Neural crest cell (in vitro differentiated cells): ENCODE measurements around the gene PNPLA5. TPM values are rescaled to one million over a fixed set of nuclear protein-coding genes. Genes with fewer than 3 reads are reported as not detected.
A peak's percentile ranks its signal among the peaks of the same experiment; 100 is the strongest.

Source experiments
- DNase-seq: peaks from one replicate; pipeline ENCODE4 v3.0.0; 2021; ENCODE audit warnings: low read depth, mixed read lengths, low spot score
- H3K27ac Mint-ChIP-seq: one replicate; pipeline ENCODE4 v1.8.0; 2021; ENCODE audit warnings: mild to moderate bottlenecking, mixed read lengths; ENCODE audit not compliant: unreplicated experiment
- H3K27me3 Mint-ChIP-seq: 2 replicates; pipeline ENCODE4 v1.8.0; 2021; ENCODE audit warnings: low read depth, mild to moderate bottlenecking, mixed read lengths
- H3K36me3 Mint-ChIP-seq: 2 replicates; pipeline ENCODE4 v1.8.0; 2021; ENCODE audit warnings: low read depth, mild to moderate bottlenecking, mixed read lengths
- H3K4me1 Mint-ChIP-seq: 2 replicates; pipeline ENCODE4 v1.8.0; 2021; ENCODE audit warnings: mixed read lengths
- H3K4me3 Mint-ChIP-seq: one replicate; pipeline ENCODE4 v1.8.0; 2021; ENCODE audit warnings: mild to moderate bottlenecking, mixed read lengths
- H3K9me3 Mint-ChIP-seq: 2 replicates; pipeline ENCODE4 v1.8.0; 2021; ENCODE audit warnings: mixed read lengths
- CTCF ChIP-seq: fragments of 200-600 bp; sonication (generic); conservative IDR thresholded peaks from 2 replicates; pipeline ENCODE4 v1.5.0; 2021; ENCODE audit warnings: antibody characterized with exemption, mild to moderate bottlenecking
- total RNA-seq: library from RNA; stranded (reverse); gene quantifications from 2 replicates; pipeline ENCODE4 v1.2.1, GENCODE V29; 2021

Gene PNPLA5
- total RNA-seq, 1 donor from 2014 or later: not detected

- no peak overlapping the region for H3K27ac Mint-ChIP-seq
Measured at GRCh38 chr22:43883719-43884415, 7.9 kb downstream of the PNPLA5 start.

GRCh38 chr22:43883012-43883661 is 8.7 kb downstream of the PNPLA5 start:
- peaks cover 5% of the 10 kb centered on the region for H3K4me1 Mint-ChIP-seq
- peak; percentile 65 for DNase-seq
- no peaks in the 10 kb centered on the region for H3K36me3 Mint-ChIP-seq
- peaks cover 33% of the 10 kb centered on the region for H3K27me3 Mint-ChIP-seq
- peak; percentile 74 for TF ChIP-seq CTCF
- H3K27ac Mint-ChIP-seq: no peak overlapping the region
- H3K9me3 Mint-ChIP-seq: no peaks in the 10 kb centered on the region
- H3K4me3 Mint-ChIP-seq: no peak overlapping the region

More at GRCh38 chr22:43883719-43884415, 7.9 kb downstream of the PNPLA5 start:
- DNase-seq: no peak
- Mint-ChIP-seq H3K36me3 (no peaks in the 10 kb centered on the region), H3K4me3 (no peak overlapping the region), H3K27me3 (peaks cover 36% of the 10 kb centered on the region), H3K9me3 (no peaks in the 10 kb centered on the region), H3K4me1 (no peaks in the 10 kb centered on the region)
- no peak for TF ChIP-seq CTCF

DNA sequence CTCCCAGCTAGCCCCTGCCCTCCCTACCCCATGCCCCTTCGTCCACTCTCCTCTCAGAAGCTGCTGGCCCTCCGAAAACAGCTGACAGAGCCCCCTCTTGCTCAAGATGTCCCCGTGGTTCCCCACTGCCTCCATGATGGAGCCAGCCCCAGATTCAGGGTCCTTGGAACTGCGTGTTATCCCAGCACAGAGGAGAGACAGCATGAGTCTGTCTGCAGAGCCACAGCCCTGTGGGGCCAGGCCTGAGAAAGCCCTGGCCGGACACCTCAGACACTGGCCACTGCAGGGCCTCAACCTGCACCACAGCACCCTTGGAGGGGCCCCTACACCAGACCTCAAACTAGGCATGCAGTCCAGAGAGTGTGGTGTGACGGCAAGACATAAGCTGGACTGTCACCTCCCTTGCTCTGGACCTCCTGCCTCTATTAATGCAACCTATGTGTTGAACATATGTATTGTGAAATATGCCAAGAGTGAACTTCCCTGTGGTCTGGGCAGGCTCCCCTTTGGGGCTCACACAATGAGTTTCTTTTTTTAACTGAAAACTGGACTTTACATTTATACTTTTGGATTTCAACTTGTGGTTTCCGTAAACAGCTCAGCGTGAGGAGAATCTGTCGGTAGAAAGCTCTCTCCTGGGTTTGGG is 9.6 kb downstream of the PNPLA5 start:
- DNase-seq: no peak
- TF ChIP-seq CTCF: no peak
- Mint-ChIP-seq H3K36me3 (no peaks in the 10 kb centered on the region), H3K27ac (no peak overlapping the region), H3K4me1 (peaks cover 6% of the 10 kb centered on the region), H3K9me3 (no peaks in the 10 kb centered on the region), H3K4me3 (no peak overlapping the region), H3K27me3 (peaks cover 31% of the 10 kb centered on the region)

DNA sequence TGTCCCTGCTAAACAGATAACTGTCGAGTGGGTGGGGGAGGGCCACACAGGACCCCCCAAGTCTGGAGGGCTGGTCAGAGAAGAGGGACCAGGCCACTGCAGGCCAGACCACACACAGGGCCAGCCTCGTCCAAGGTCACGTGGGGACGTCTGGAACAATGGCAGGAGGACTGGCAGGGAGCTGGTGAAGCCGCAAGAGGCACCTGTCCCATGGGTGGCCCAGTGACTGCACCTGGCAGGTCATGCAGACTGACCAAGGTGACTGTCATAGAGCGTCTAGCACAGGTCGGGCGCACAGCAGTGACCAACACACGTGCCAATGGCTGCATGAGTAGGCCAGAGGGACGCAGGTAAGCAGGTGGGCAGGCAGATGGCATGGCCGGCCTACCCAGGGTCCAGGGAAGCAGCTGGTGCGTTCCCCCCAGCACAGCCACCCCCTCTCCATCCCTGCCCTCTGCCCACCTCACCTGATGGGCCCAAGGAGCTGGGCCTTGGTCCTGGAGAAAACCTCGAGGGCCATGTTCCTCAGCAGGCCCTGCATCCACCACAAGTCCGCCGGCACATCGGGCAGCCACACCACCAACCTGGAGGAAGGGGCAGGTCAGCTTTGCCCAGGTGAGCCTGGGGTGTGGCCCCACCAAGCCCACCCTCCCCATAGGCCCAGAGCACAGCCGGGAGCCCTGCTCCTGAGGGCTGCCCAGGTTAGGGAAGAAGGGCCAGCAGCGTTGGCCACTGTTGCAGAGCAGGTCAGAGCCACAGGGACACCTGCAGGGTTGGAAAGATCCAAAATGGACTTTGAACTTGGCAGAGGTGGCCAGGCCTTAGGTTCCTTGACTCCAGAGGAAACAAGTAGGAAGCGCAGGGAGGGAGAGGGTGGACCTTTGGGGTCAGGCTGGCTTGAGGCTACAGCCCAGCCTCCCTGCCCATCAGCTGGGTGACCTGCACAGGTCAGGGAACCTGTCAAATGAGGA is 10.4 kb downstream of the PNPLA5 start:
- DNase-seq: no peak
- no peak for TF ChIP-seq CTCF
- H3K36me3 Mint-ChIP-seq: no peaks in the 10 kb centered on the region
- peaks cover 25% of the 10 kb centered on the region for H3K27me3 Mint-ChIP-seq
- H3K4me1 Mint-ChIP-seq: peaks cover 6% of the 10 kb centered on the region
- H3K27ac Mint-ChIP-seq: no peak overlapping the region
- no peaks in the 10 kb centered on the region for H3K9me3 Mint-ChIP-seq
- H3K4me3 Mint-ChIP-seq: no peak overlapping the region

DNA sequence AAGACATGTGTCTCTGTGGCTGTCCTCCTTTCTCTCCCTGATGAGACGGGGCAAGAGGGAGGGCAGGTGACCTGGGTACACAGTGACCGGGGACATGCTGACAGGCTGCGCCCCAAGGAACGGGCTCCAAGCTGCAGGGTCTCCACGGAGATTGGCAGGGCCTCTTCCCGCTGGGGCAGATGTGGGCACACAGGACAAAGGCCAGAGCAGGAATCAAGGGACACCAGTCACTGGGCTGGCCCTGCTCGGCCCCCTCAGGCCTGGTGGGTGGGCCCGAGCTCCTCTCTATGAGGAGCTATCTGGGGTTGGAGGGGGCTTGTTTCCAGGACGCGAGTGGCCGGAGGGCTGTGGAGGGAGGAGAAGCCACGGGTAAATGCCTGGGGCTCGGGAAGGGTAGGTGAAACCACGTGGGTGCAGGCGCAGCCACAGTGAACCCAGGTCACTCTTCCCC is 11.2 kb downstream of the PNPLA5 start:
- Mint-ChIP-seq H3K9me3 (no peaks in the 10 kb centered on the region), H3K27me3 (peaks cover 30% of the 10 kb centered on the region), H3K4me3 (no peak overlapping the region), H3K4me1 (peaks cover 6% of the 10 kb centered on the region), H3K27ac (no peak overlapping the region), H3K36me3 (no peaks in the 10 kb centered on the region)
- no peak for DNase-seq
- TF ChIP-seq CTCF: no peak
